ENCODE measurements around the gene LMF2. TPM values are rescaled to one million over a fixed set of nuclear protein-coding genes. Genes with fewer than 3 reads are reported as not detected.

The LMF2 gene
- total and polyA plus RNA-seq, 7 experiments from 2014 or later: 15.0 to 133 (median 114) TPM

GRCh38 chr22:50505776-50506610, 1.5 kb downstream of the LMF2 start:
- ChIA-PET POLR2A (interaction anchor here (0.7 to 6.2 kb wide), 4 partner anchors 9 to 115 kb away, joined by 3 to 116 read pairs (median 4); partner anchors contain the start of genes SCO2 and TYMP), CTCF (interaction anchor here (0.6 to 1.0 kb wide), 3 partner anchors 16 to 115 kb away, joined by 3 read pairs; no protein-coding TSS in a partner anchor)
- Histone ChIP-seq H3K4me3 (ENCODE audit: low read length) (peak overlapping the region; percentile 91), H3K4me1 (ENCODE audit: control insufficient read depth in 2 of 2, insufficient read depth in 2 of 2, low read length in 2 of 2) (peaks cover 19 to 26% of the 10 kb centered on the region in 2 donors), H3K27me3 (ENCODE audit: control insufficient read depth in 2 of 2, insufficient read depth in 2 of 2, low read length in 2 of 2) (no peaks in the 10 kb centered on the region), H3K36me3 (ENCODE audit: control insufficient read depth in 2 of 3, insufficient read depth in 3 of 3, low read length in 3 of 3) (peaks cover 0 to 40% (median 7%) of the 10 kb centered on the region in 3 experiments), H3K9me3 (ENCODE audit: control insufficient read depth in 2 of 3, low read length in 3 of 3) (no peaks in the 10 kb centered on the region), H3K27ac (ENCODE audit: low read depth, low read length) (peak overlapping the region; percentile 99)
- Mint-ChIP-seq H3K27me3 (no peaks in the 10 kb centered on the region), H3K4me1 (peaks cover 12 to 22% (median 16%) of the 10 kb centered on the region in 7 donors), H3K9me3 (no peaks in the 10 kb centered on the region), H3K4me3 (peak overlapping the region in 9 of 10 donors; percentile 21 to 97 (median 93)), H3K36me3 (peaks cover 0 to 5% (median 0%) of the 10 kb centered on the region in 5 donors), H3K27ac (peak overlapping the region in 1 of 9 donors; percentile 51)
- DNase-seq: no peak
- ATAC-seq: no peak
- intact Hi-C loops (cut with micrococcal nuclease): loop anchor here in 1 of 2 donors (10.0 kb wide), 1 partner anchor 231 kb away; the partner anchor contains the start of gene MAPK11

DNA sequence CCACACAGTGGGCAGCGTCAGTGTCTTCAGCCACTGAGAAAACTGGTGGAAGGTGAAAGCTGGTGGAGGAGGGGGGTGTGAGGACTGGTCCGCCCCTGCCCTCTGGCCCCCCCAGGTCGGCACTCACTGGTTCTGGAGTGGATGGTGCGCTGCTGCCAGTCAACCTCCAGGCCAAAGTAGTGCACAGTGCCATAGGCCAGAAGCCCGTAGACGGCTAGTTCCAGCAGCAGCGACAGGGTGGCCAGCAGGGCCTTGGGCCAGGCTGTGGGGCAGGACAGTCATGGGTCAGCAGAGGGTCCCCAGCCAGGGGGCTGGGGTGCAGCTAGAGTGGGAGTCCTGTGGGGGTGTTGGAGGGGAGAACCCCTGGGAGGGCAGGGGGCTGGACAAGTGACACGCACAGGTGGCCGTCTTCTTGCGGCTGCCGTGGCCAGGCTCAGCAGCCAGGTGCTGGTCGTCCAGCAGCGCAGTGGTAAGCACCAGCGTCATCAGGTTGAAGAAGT, 2.2 kb downstream of the LMF2 start:
- POLR2A ChIA-PET: interaction anchor here (0.6 to 6.2 kb wide), 4 partner anchors 22 to 115 kb away, joined by 3 to 116 read pairs (median 4); partner anchors contain the start of genes SCO2 and TYMP
- peaks cover 0 to 40% (median 7%) of the 10 kb centered on the region in 3 experiments for H3K36me3 ChIP-seq (ENCODE audit: control insufficient read depth in 2 of 3, insufficient read depth in 3 of 3, low read length in 3 of 3)

GRCh38 chr22:50504369-50505211, 2.9 kb downstream of the LMF2 start:
- no peak overlapping the region for H3K4me3 ChIP-seq (ENCODE audit: low read length)
- H3K9me3 ChIP-seq (ENCODE audit: control insufficient read depth in 2 of 3, low read length in 3 of 3): no peaks in the 10 kb centered on the region
- no peak overlapping the region for H3K27ac ChIP-seq (ENCODE audit: low read depth, low read length)
- H3K27ac Mint-ChIP-seq: no peak overlapping the region
- peaks cover 0 to 40% (median 7%) of the 10 kb centered on the region in 3 experiments for H3K36me3 ChIP-seq (ENCODE audit: control insufficient read depth in 2 of 3, insufficient read depth in 3 of 3, low read length in 3 of 3)
- peaks cover 19 to 26% of the 10 kb centered on the region in 2 donors for H3K4me1 ChIP-seq (ENCODE audit: control insufficient read depth in 2 of 2, insufficient read depth in 2 of 2, low read length in 2 of 2)
- H3K27me3 Mint-ChIP-seq: no peaks in the 10 kb centered on the region
- DNase-seq: no peak
- no peak for ATAC-seq
- peaks cover 0 to 7% (median 0%) of the 10 kb centered on the region in 5 donors for H3K36me3 Mint-ChIP-seq
- peaks cover 11 to 20% (median 12%) of the 10 kb centered on the region in 7 donors for H3K4me1 Mint-ChIP-seq
- intact Hi-C loops (cut with micrococcal nuclease): loop anchor here in 1 of 2 donors (10.0 kb wide), 1 partner anchor 230 kb away; the partner anchor contains the start of gene MAPK11
- CTCF ChIA-PET: no interaction called here
- POLR2A ChIA-PET: interaction anchor here (0.6 to 6.2 kb wide), 5 partner anchors 23 to 124 kb away, joined by 3 to 116 read pairs (median 3); partner anchors contain the start of genes ADM2, SCO2 and TYMP
- H3K27me3 ChIP-seq (ENCODE audit: control insufficient read depth in 2 of 2, insufficient read depth in 2 of 2, low read length in 2 of 2): no peaks in the 10 kb centered on the region
- no peaks in the 10 kb centered on the region for H3K9me3 Mint-ChIP-seq
- peak overlapping the region in 1 of 10 donors; percentile 96 for H3K4me3 Mint-ChIP-seq

More for the DNA sequence above, 2.2 kb downstream of the LMF2 start:
- Mint-ChIP-seq H3K27me3 (no peaks in the 10 kb centered on the region), H3K4me1 (peaks cover 12 to 22% (median 16%) of the 10 kb centered on the region in 7 donors), H3K9me3 (no peaks in the 10 kb centered on the region), H3K4me3 (peak overlapping the region in 1 of 10 donors; percentile 96), H3K36me3 (peaks cover 0 to 7% (median 0%) of the 10 kb centered on the region in 5 donors), H3K27ac (no peak overlapping the region)
- Histone ChIP-seq H3K9me3 (ENCODE audit: control insufficient read depth in 2 of 3, low read length in 3 of 3) (no peaks in the 10 kb centered on the region), H3K4me3 (ENCODE audit: low read length) (no peak overlapping the region), H3K27me3 (ENCODE audit: control insufficient read depth in 2 of 2, insufficient read depth in 2 of 2, low read length in 2 of 2) (no peaks in the 10 kb centered on the region), H3K4me1 (ENCODE audit: control insufficient read depth in 2 of 2, insufficient read depth in 2 of 2, low read length in 2 of 2) (peaks cover 19 to 26% of the 10 kb centered on the region in 2 donors), H3K27ac (ENCODE audit: low read depth, low read length) (no peak overlapping the region)
- CTCF ChIA-PET: interaction anchor here (1.0 kb wide), 1 partner anchor 17 kb away, joined by 3 read pairs; no protein-coding TSS in a partner anchor
- ATAC-seq (no peak), DNase-seq (no peak)
- intact Hi-C loops (cut with micrococcal nuclease): loop anchor here in 1 of 2 donors (10.0 kb wide), 1 partner anchor 231 kb away; the partner anchor contains the start of gene MAPK11

DNA sequence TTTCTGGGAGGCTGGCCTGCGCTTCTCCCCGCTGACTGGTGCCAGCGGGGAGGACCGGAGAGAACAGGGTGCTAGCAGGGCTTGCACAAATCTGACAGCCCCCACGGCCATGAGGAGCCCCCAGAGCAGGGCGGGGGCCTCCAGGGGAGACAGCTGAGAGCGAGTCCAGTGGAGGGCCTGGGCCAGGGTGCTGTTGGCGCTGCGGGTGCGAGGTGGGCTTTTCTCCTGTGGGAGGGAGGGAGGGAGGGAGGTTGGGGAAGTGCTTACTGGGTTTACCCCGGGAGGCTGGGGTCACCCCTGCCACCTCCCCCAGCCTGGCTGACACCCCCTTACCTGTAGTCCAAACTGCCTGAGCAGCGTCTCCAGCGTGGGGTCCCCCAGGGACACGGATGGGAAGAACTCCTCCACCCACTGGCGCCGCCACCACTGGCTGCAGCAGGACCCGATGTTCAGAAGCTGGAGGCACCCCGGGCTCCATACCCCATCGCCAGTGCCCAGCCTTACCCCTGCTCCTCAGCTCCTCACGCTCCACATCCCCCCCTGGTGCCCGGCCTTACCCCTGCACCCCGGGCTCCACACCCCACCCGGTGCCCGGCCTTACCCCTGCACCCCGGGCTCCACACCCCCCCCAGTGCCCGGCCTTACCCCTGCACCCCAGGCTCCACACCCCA, 3.9 kb downstream of the LMF2 start:
- Histone ChIP-seq H3K9me3 (ENCODE audit: control insufficient read depth in 2 of 3, low read length in 3 of 3) (no peaks in the 10 kb centered on the region), H3K4me3 (ENCODE audit: low read length) (no peak overlapping the region), H3K27ac (ENCODE audit: low read depth, low read length) (no peak overlapping the region), H3K4me1 (ENCODE audit: control insufficient read depth in 2 of 2, insufficient read depth in 2 of 2, low read length in 2 of 2) (peaks cover 11 to 17% of the 10 kb centered on the region in 2 donors), H3K27me3 (ENCODE audit: control insufficient read depth in 2 of 2, insufficient read depth in 2 of 2, low read length in 2 of 2) (no peaks in the 10 kb centered on the region), H3K36me3 (ENCODE audit: control insufficient read depth in 2 of 3, insufficient read depth in 3 of 3, low read length in 3 of 3) (peaks cover 0 to 40% (median 7%) of the 10 kb centered on the region in 3 experiments)
- Mint-ChIP-seq H3K4me3 (no peak overlapping the region), H3K36me3 (peaks cover 0 to 7% (median 0%) of the 10 kb centered on the region in 5 donors), H3K27me3 (no peaks in the 10 kb centered on the region), H3K27ac (no peak overlapping the region), H3K9me3 (no peaks in the 10 kb centered on the region), H3K4me1 (peaks cover 1 to 13% (median 6%) of the 10 kb centered on the region in 7 donors)
- POLR2A ChIA-PET: interaction anchor here (0.9 to 1.5 kb wide), 3 partner anchors 22 to 117 kb away, joined by 3 read pairs; partner anchors contain the start of gene ADM2
- ATAC-seq (no peak), DNase-seq (no peak)
- intact Hi-C loops (cut with micrococcal nuclease): loop anchor here in 1 of 2 donors (10.0 kb wide), 1 partner anchor 229 kb away; the partner anchor contains the start of gene MAPK11
- CTCF ChIA-PET: interaction anchor here (0.6 kb wide), 1 partner anchor 116 kb away, joined by 4 read pairs; no protein-coding TSS in a partner anchor

DNA sequence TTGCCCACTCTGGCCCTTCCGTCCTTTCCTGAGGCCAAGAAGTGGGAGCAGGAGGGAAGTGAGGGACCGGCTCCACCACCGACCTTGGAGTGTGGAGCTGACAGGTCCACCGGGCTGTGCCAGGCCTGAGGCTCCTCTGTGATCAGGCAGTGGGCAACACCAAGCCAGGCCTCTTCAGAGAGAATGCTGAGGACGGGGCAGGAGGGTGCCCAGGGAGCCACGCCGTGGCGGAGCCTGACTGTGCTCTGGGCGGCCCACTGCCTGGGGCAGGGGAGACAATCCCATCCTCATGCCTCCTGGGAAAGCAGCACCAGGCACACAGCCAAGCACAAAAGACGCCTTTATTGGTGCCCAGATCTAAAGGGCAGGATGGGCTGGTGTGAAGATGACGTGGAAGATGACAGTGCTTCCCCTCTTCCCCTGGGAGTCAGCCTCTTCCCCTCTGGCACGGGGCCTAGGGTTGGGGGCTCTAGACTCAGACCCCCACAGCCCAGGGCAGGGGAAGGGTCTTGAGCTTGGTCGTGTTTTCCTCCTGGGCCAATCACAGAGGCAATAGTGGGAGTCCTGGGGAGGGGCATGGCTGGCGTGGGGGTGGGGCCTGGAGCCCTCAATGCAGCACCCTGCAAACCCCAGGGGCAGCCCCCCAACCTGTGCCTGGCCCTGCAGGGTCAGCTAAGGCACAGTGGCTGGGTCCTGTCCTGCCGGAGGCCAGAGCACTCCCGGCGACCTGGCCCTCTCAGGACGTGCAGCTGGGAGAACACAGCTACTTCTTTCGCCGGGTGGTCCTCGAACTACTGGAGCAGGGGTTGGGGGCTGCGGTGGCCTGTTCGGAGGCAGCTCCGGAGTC, 4.7 kb downstream of the LMF2 start:
- Mint-ChIP-seq H3K4me1 (peaks cover 4 to 16% (median 7%) of the 10 kb centered on the region in 7 donors), H3K9me3 (no peaks in the 10 kb centered on the region), H3K36me3 (peaks cover 0 to 5% (median 0%) of the 10 kb centered on the region in 5 donors), H3K27ac (no peak overlapping the region), H3K27me3 (peaks cover 0 to 3% (median 0%) of the 10 kb centered on the region in 5 donors), H3K4me3 (no peak overlapping the region)
- no peak overlapping the region for H3K4me3 ChIP-seq (ENCODE audit: low read length)
- CTCF ChIA-PET: no interaction called here
- intact Hi-C loops (cut with micrococcal nuclease): loop anchor here in 1 of 2 donors (10.0 kb wide), 1 partner anchor 228 kb away; the partner anchor contains the start of gene MAPK11
- H3K4me1 ChIP-seq (ENCODE audit: control insufficient read depth in 2 of 2, insufficient read depth in 2 of 2, low read length in 2 of 2): peaks cover 10 to 16% of the 10 kb centered on the region in 2 donors
- peaks cover 0 to 38% (median 7%) of the 10 kb centered on the region in 3 experiments for H3K36me3 ChIP-seq (ENCODE audit: control insufficient read depth in 2 of 3, insufficient read depth in 3 of 3, low read length in 3 of 3)
- no peak for ATAC-seq
- POLR2A ChIA-PET: interaction anchor here (1.4 to 1.5 kb wide), 2 partner anchors 21 to 32 kb away, joined by 3 read pairs; partner anchors contain the start of gene ADM2
- no peak for DNase-seq
- no peak overlapping the region for H3K27ac ChIP-seq (ENCODE audit: low read depth, low read length)
- H3K9me3 ChIP-seq (ENCODE audit: control insufficient read depth in 2 of 3, low read length in 3 of 3): no peaks in the 10 kb centered on the region
- H3K27me3 ChIP-seq (ENCODE audit: control insufficient read depth in 2 of 2, insufficient read depth in 2 of 2, low read length in 2 of 2): no peaks in the 10 kb centered on the region

Data from naive thymus-derived CD4-positive, alpha-beta T cell (primary cell).